GM13976 (cell line): ENCODE results near the gene HES5.
"Not testable (repeated sequence)": the region's sequence is repeated elsewhere in the genome, so short reads cannot be mapped to it uniquely, and the experiment has no call there.

Experiments
- DNase-seq: peaks from one replicate; pipeline ENCODE4 v3.0.0; 2012; ENCODE audit warnings: low spot score
- in situ Hi-C: fragments of 300-500 bp; cut with MboI; formaldehyde crosslinking; loops from one replicate; pipeline ENCODE4 v1.12.0; 2022; ENCODE audit warnings: low sequenced_read_pairs, mixed read lengths, inconsistent platforms; ENCODE audit not compliant: unreplicated experiment
- TF ChIP-seq, protein P1 (sequence below): IDR thresholded peaks from 2 replicates; pipeline ENCODE4 v1.5.1; 2012; ENCODE audit warnings: borderline replicate concordance, mild to moderate bottlenecking; ENCODE audit not compliant: insufficient read depth; ENCODE audit errors: extremely low read depth, missing control alignments, control extremely low read depth

Gene HES5, protein sequence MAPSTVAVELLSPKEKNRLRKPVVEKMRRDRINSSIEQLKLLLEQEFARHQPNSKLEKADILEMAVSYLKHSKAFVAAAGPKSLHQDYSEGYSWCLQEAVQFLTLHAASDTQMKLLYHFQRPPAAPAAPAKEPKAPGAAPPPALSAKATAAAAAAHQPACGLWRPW

DNA sequence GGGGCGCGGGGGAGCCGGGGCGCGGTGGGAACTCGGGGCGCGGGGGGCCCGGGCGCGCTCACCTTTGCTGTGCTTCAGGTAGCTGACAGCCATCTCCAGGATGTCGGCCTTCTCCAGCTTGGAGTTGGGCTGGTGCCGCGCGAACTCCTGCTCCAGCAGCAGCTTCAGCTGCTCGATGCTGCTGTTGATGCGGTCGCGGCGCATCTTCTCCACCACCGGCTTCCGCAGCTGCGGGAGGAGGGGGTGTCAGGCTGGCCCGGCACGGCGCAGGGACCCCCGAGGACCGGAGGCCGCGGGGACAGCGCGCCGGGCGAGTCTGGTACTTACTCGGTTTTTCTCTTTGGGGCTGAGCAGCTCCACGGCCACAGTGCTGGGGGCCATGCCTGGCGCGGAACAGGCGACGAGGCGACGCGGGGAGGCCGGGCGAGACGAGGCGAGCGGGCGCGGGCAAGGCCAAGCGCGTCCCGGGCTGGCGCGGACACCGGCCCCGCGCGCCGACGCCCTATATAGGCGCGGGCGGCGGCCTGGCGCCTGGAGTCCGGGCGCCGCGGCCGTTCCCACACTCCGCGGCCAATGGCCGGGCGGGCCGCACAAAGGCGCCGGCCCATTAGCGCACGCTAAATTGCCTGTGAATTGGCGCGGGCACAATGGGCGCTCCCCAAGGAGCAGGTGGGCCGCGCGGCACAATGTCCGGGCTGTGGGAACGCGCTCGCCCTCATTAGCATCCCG lies at the start of gene HES5:
Gene HES5 (minus strand): TSS at position 480 of the 729 bp plus-strand sequence. CDS start 99 bp downstream, at position 381.
- TF ChIP-seq, protein P1, sequence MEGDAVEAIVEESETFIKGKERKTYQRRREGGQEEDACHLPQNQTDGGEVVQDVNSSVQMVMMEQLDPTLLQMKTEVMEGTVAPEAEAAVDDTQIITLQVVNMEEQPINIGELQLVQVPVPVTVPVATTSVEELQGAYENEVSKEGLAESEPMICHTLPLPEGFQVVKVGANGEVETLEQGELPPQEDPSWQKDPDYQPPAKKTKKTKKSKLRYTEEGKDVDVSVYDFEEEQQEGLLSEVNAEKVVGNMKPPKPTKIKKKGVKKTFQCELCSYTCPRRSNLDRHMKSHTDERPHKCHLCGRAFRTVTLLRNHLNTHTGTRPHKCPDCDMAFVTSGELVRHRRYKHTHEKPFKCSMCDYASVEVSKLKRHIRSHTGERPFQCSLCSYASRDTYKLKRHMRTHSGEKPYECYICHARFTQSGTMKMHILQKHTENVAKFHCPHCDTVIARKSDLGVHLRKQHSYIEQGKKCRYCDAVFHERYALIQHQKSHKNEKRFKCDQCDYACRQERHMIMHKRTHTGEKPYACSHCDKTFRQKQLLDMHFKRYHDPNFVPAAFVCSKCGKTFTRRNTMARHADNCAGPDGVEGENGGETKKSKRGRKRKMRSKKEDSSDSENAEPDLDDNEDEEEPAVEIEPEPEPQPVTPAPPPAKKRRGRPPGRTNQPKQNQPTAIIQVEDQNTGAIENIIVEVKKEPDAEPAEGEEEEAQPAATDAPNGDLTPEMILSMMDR: no peak
- in situ Hi-C loops: loop anchor here (25.0 kb wide), 1 partner anchor 118 kb away; the partner anchor contains the start of gene PEX10
- DNase-seq: no peak

DNA sequence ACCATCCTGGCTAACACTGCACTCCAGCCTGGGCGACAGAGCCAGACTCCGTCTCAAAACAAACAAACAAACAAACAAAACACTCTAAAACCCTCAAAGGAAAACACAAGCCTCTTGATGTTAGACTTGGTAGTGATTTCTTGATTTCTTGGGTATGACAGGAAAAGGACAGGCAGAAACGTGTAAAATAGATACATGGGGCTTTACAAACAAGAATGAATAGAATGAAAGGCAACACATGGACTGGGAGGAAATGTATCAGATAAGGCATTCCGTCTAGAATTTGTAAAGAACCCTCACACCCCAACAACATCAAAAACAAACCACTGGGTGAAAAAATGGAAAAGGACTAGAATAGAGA lies 48.7 kb upstream of the HES5 start:
- TF ChIP-seq, protein P1: no peak
- no peak for DNase-seq
- in situ Hi-C loops: no loop called here

DNA sequence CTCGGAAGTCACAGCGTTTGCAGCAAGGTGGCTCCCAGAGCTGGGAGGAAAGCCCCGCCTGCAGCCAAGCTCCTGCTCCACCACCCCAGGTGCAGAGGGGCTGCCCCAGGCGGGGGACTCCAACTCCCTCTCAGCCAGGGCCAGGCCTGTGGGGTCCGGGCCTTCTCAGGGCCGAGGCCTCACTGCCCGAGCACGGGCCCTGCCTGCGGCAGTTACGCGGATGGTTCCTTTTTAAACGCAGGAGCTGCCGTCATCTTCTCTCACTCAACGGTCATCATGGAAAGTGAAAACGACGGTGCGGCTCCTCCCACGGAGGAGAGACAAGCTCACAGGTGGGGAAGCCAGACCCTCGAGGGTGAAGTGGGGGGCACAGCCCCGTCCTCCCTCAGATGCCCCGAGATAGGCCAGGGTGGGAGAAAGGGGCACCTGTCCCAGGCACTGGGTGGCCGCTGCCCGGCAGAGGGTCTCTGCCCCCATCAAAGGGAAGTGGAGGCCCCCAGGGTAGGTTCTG lies 47.6 kb upstream of the HES5 start:
- in situ Hi-C loops: not testable (repeated sequence)
- DNase-seq: peak; percentile 61

DNA sequence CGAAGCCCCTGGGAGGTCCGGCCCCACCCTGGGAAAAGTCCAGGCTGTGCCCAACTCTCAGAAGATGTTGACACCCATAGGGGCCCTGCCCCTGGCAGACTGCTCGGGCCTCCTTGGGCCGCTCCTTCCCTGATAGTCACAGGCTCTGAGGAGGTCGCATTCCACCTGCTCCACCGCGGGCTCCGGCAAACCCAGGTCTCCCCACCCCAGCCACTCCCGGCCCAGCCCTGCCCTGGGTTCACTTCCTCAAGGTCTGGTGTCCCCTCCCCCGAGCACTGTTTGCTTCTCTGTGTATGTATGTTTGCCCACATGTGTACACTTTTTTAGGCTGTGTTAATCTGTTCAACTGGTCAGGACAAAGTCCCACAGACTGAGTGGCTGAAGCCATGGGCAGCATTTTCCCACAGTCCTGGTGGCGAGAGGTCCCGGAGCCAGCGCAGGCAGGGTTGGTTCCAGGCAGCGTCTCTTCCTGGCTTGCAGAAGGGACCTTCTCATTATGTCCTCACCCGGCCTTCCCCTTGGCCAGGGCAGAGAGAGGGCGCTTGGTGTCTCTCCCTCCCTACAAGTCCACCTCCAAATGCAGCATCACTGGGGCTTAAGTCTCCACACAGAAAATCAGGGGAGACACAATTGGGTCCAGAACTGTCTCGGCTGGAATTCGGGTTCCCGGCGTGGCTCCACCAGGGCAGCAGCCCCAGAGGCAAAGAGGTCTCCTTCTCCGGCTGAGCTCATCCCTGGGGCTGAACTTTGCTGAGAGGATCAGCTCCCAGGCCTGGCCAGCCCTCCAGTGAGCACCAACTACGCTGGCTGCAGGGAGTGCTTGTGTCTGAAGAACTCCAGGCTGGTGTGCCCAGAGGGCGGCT lies 46.0 kb upstream of the HES5 start:
- TF ChIP-seq, protein P1: no peak
- in situ Hi-C loops: no loop called here
- no peak for DNase-seq

DNA sequence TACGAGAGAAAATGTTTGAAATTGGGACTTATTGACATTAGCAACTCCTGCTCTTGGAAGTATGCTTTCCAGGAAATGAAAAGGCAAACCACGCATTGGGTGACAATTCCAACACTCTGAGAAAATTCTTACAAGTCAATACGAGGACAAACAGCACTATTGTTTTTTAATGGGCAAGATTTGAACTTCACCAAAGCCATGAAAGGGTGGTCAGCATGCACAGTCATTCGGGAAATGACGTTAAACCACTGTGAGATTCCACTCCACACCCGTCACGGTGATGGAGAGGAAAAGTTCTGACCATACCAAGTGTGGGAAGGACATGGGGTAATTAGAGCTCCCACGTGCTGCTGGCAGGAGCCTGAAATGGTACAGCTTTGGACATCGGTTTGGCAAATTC lies 44.3 kb upstream of the HES5 start:
- no peak for DNase-seq
- TF ChIP-seq, protein P1: no peak
- in situ Hi-C loops: no loop called here

DNA sequence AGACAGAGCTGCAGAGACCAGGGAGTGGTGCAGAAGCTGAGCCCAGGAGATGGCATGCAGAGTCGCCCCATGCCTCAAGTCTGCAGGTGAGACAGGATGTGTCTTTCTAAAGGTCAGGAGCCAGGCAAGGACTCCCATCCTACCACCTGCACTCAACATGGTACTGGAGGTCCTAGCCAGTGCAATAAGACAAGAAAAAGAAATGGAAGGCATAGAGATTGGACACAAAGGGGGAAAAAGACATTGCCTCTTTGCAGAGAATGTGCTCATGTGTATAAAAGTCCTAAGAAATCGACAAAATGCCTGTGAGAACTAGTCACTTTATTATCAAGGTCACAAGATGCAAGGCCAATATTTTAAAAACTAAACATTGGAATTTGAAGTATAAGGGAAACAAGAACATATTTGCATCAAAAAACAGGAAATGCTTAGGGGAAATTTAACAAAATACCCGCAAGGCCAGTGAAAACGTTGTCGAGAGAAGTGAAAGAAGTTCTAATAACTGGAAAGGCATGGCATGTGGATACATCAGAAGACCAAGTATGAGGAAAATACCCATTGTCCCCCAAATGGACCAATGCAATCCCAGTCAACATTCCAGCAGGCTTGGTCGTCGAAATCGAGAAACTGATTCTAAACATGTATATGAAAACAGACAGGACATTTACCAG lies 43.3 kb upstream of the HES5 start:
- in situ Hi-C loops: no loop called here
- TF ChIP-seq, protein P1: no peak
- DNase-seq: no peak
